ENCODE data around the gene TFF3.

- no peak for TF ChIP-seq CTCF (IDR thresholded peaks at IDR 0.05)
- TF ChIP-seq POLR2A (IDR thresholded peaks at IDR 0.05): peak in 1 of 2 donors; percentile 6
These were observed 453 bp downstream of the TFF3 start for GRCh38 chr21:42314616-42315295.

All from Peyer's patch (tissue), 4 donors.